ENCODE results near the gene HIVEP3. TPM values are rescaled to one million over a fixed set of nuclear protein-coding genes. Genes with fewer than 3 reads are reported as not detected.

HIVEP3 gene
- total RNA-seq, result 10 to 100 TPM; 23.0 to 24.0 TPM
- 15.1 TPM for polyA plus RNA-seq

DNA sequence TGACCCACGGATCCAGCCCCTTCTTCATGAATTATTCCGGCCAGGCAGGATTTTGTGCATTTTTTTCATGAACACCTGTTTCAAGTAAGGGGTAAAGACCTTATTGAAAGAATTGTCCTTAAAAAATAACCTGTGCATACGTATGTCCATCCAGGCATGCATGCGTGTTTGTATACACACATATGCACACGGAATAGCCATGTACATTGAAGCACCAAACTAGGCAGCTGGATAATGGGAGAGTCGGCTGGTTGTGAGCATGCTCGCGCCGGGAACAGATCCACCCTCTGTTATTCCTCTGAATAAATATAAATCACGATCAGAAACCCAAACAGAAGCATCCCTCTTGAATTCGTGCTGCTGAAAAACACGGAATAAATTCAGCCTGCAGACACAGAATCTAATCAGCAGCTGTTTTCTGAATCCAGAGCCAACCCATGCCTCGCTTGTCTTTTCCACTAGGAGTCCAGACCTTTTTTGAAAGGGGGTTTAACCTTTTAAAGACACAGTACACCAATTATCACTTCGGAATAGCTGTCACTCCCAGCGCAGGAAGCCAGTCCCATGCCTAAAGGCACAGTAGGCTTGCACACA, at the start of gene HIVEP3:
Gene HIVEP3, minus strand, starts transcription at position 473 of the 594 bp plus-strand sequence.
- H3K4me3 Mint-ChIP-seq, result peak within 1 kb of the TSS; percentile 87 to 99 (median 94)
- Histone ChIP-seq H3K9me3 (ENCODE audit: low read length) (no peaks in the 10 kb centered on the region), H3K36me3 (ENCODE audit: insufficient read depth, low read length) (no peaks in the 10 kb centered on the region), H3K27ac (ENCODE audit: low read depth, low read length) (peak within 1 kb of the TSS; percentile 57), H3K27me3 (ENCODE audit: insufficient read depth, low read length, poor library complexity, severe bottlenecking) (no peaks in the 10 kb centered on the region), H3K4me1 (ENCODE audit: insufficient read depth, low read length) (peaks cover 61% of the 10 kb centered on the region), H3K4me3 (ENCODE audit: low read length) (peak within 1 kb of the TSS; percentile 72)
- peaks cover 0 to 6% of the 10 kb centered on the region in 2 donors for H3K27me3 Mint-ChIP-seq
- no peak for DNase-seq
- H3K9me3 Mint-ChIP-seq, result no peaks in the 10 kb centered on the region
- H3K27ac Mint-ChIP-seq, result peak within 1 kb of the TSS; percentile 88 to 99 (median 96)
- peaks cover 0 to 2% (median 1%) of the 10 kb centered on the region in 3 donors for H3K36me3 Mint-ChIP-seq
- ChIA-PET CTCF (interaction anchor here (2.1 to 8.5 kb wide), 3 partner anchors 14 to 26 kb away, joined by 8 to 79 read pairs (median 29); no protein-coding TSS in a partner anchor), POLR2A (interaction anchor here (0.9 to 5.9 kb wide), 3 partner anchors 16 to 26 kb away, joined by 4 to 72 read pairs (median 5); no protein-coding TSS in a partner anchor)
- H3K4me1 Mint-ChIP-seq, result peaks cover 68 to 75% (median 73%) of the 10 kb centered on the region in 3 donors

DNA sequence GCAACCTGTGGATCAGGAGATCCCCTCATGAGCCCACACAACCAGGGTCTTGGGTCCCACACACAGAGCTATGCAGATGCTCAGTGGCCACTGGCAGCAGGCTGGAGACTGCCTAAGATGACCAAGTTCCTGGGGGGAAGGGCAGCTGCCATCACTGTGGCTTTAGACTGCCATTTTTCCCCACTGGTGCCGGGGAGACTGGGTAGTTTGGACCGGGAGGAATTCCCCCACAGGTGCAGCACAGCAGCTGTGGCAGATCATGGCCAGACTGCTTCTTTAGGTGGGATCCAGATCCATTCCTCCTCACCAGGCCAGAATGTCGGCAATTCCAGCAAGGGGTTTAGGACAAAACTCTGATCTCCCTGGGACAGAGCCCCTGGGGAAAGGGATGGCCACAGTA, 45.7 kb upstream of the HIVEP3 start:
- no peaks in the 10 kb centered on the region for H3K36me3 ChIP-seq (ENCODE audit: insufficient read depth, low read length)
- POLR2A ChIA-PET, result no interaction called here
- no peak overlapping the region for H3K27ac Mint-ChIP-seq

DNA sequence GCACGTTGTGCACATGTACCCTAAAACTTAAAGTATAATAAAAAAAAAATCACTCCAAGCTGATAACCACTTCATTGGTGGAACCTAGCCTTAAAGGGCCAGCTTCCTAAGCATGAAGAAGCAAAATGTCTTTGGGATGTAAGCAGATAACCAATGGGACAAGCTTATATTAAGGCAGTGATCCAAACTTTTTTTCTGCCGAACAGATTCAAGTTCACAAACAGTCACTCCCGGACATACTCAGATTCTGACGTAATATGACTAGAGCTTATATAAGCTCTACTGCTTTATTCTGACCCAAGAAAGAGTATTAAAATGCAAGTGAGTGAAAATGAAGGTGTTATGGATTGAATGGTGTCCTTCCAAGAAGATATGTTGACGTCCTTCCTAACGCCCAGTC, 44.9 kb upstream of the HIVEP3 start:
- ChIA-PET POLR2A (no interaction called here), CTCF (no interaction called here)
- no peaks in the 10 kb centered on the region for H3K27me3 ChIP-seq (ENCODE audit: insufficient read depth, low read length, poor library complexity, severe bottlenecking)
- H3K4me1 Mint-ChIP-seq, result peaks cover 3 to 28% (median 7%) of the 10 kb centered on the region in 3 donors
- peaks cover 1 to 29% (median 9%) of the 10 kb centered on the region in 3 donors for H3K36me3 Mint-ChIP-seq
- no peak overlapping the region for H3K27ac Mint-ChIP-seq
- no peak for DNase-seq
- no peaks in the 10 kb centered on the region for H3K27me3 Mint-ChIP-seq
- H3K36me3 ChIP-seq (ENCODE audit: insufficient read depth, low read length), result no peaks in the 10 kb centered on the region
- H3K9me3 ChIP-seq (ENCODE audit: low read length), result no peaks in the 10 kb centered on the region
- H3K9me3 Mint-ChIP-seq, result peaks cover 0 to 13% (median 7%) of the 10 kb centered on the region in 5 donors
- H3K4me3 ChIP-seq (ENCODE audit: low read length), result no peak overlapping the region
- H3K4me3 Mint-ChIP-seq, result no peak overlapping the region
- no peaks in the 10 kb centered on the region for H3K4me1 ChIP-seq (ENCODE audit: insufficient read depth, low read length)
- H3K27ac ChIP-seq (ENCODE audit: low read depth, low read length), result no peak overlapping the region

More for the DNA sequence above, 45.7 kb upstream of the HIVEP3 start:
- Histone ChIP-seq H3K27me3 (ENCODE audit: insufficient read depth, low read length, poor library complexity, severe bottlenecking) (no peaks in the 10 kb centered on the region), H3K27ac (ENCODE audit: low read depth, low read length) (no peak overlapping the region), H3K4me3 (ENCODE audit: low read length) (no peak overlapping the region), H3K9me3 (ENCODE audit: low read length) (no peaks in the 10 kb centered on the region), H3K4me1 (ENCODE audit: insufficient read depth, low read length) (no peaks in the 10 kb centered on the region)
- Mint-ChIP-seq H3K4me1 (peaks cover 3 to 29% (median 7%) of the 10 kb centered on the region in 3 donors), H3K36me3 (peaks cover 1 to 33% (median 9%) of the 10 kb centered on the region in 3 donors), H3K4me3 (no peak overlapping the region), H3K27me3 (no peaks in the 10 kb centered on the region), H3K9me3 (peaks cover 0 to 13% (median 7%) of the 10 kb centered on the region in 5 donors)
- DNase-seq, result no peak
- CTCF ChIA-PET, result no interaction called here

DNA sequence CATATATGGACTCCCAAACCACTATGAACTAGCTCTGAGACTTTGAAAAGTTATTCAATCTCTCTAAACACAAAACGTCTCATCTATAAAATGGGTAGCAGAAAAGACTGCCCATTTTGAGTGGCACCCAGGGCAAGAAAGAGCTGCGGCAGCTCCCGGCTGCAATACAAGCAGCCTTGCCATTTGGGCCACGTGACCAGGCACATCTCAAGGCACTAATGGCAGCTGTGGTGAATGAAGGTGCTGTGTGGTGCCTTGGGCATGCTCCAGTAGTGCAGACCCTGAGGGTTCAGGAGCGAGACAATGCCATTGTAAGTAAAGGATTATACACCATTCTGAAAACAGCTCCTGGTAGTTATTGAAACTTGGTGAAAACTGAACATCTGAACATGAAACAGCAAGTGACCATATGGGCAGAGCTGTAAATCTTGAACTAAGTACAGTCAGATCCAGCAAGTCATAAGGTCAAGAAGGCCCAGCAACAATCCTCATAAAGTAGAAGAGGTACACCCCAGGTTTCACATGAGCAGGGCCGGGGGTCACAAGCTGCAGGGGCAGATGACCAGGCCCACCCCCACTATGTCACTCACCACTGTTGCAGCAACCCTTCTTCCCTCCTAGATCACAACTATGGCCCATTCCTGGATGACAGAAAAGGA, 39.4 kb upstream of the HIVEP3 start:
- peaks cover 14 to 45% (median 21%) of the 10 kb centered on the region in 3 donors for H3K4me1 Mint-ChIP-seq

DNA sequence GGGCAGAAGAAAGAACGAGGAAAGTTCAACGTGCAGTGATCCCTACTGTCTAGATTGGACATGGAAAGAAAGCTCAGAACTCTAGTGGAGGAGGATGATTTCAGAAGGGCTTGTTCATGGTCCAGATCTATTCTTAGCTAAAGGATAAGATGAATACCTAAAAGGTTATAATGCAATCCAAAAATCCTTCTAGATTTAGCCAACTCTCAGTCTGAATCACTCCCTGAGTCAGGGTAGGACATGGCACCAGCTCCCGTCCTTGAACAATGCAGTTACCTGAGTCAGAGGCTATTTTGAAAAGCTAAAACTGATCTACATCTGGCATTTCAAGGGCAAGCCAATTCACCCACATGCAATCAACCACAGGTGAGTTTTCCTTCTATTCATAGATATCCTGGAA, 38.8 kb upstream of the HIVEP3 start:
- ChIA-PET CTCF (interaction anchor here (0.8 kb wide), 1 partner anchor 66 kb away, joined by 3 read pairs; no protein-coding TSS in a partner anchor), POLR2A (no interaction called here)
- H3K9me3 Mint-ChIP-seq, result peaks cover 0 to 2% (median 0%) of the 10 kb centered on the region in 5 donors
- H3K4me1 Mint-ChIP-seq, result peaks cover 14 to 42% (median 21%) of the 10 kb centered on the region in 3 donors
- Histone ChIP-seq H3K9me3 (ENCODE audit: low read length) (no peaks in the 10 kb centered on the region), H3K27me3 (ENCODE audit: insufficient read depth, low read length, poor library complexity, severe bottlenecking) (no peaks in the 10 kb centered on the region), H3K36me3 (ENCODE audit: insufficient read depth, low read length) (no peaks in the 10 kb centered on the region), H3K27ac (ENCODE audit: low read depth, low read length) (no peak overlapping the region), H3K4me3 (ENCODE audit: low read length) (no peak overlapping the region), H3K4me1 (ENCODE audit: insufficient read depth, low read length) (no peaks in the 10 kb centered on the region)
- no peak overlapping the region for H3K27ac Mint-ChIP-seq
- DNase-seq, result no peak
- H3K36me3 Mint-ChIP-seq, result peaks cover 0 to 9% (median 0%) of the 10 kb centered on the region in 3 donors
- no peaks in the 10 kb centered on the region for H3K27me3 Mint-ChIP-seq
- no peak overlapping the region for H3K4me3 Mint-ChIP-seq

More for the DNA sequence above, 39.4 kb upstream of the HIVEP3 start:
- ChIA-PET CTCF (no interaction called here), POLR2A (no interaction called here)
- H3K4me3 ChIP-seq (ENCODE audit: low read length), result no peak overlapping the region
- Mint-ChIP-seq H3K27ac (no peak overlapping the region), H3K9me3 (peaks cover 0 to 2% (median 0%) of the 10 kb centered on the region in 5 donors), H3K36me3 (peaks cover 0 to 9% (median 0%) of the 10 kb centered on the region in 3 donors), H3K27me3 (no peaks in the 10 kb centered on the region), H3K4me3 (no peak overlapping the region)
- H3K4me1 ChIP-seq (ENCODE audit: insufficient read depth, low read length), result no peaks in the 10 kb centered on the region
- H3K9me3 ChIP-seq (ENCODE audit: low read length), result no peaks in the 10 kb centered on the region
- no peaks in the 10 kb centered on the region for H3K27me3 ChIP-seq (ENCODE audit: insufficient read depth, low read length, poor library complexity, severe bottlenecking)
- no peaks in the 10 kb centered on the region for H3K36me3 ChIP-seq (ENCODE audit: insufficient read depth, low read length)
- DNase-seq, result no peak
- H3K27ac ChIP-seq (ENCODE audit: low read depth, low read length), result no peak overlapping the region

DNA sequence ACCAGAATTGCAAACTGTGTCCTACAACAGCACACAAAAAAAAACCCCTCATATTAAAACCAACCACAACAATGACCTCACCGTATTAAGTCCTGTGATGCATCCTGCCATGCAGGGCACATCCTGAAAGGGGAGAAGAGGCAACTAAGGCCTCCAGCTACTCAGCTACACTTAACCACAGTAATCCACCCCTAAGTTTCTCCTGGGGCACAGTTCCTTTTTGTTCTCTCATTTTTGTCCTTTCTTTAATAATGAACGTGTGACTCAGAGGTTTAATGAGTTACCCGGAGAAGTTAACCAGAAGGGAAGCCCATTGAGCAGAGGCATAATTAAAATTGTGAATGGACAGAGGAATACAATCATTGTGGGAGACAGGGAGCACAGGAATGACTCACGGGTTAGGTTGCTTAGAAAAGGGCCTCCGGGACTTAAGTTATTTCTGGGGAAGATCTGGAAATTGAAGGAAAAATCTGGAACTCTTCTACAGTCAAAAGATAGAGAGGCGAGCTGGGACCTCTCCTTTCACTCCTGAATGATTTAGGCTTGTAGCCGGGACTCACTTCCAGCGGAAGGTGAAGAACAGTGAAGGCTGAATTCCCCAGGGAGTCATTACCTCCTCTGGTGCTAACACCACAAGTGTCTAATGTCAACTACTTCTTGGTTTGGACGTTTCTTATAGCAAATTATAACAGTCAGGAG, 36.9 kb upstream of the HIVEP3 start:
- peaks cover 2 to 8% (median 4%) of the 10 kb centered on the region in 5 donors for H3K9me3 Mint-ChIP-seq
- CTCF ChIA-PET, result no interaction called here
- no peaks in the 10 kb centered on the region for H3K4me1 ChIP-seq (ENCODE audit: insufficient read depth, low read length)
- H3K9me3 ChIP-seq (ENCODE audit: low read length), result no peaks in the 10 kb centered on the region
- H3K36me3 Mint-ChIP-seq, result peaks cover 0 to 9% (median 6%) of the 10 kb centered on the region in 3 donors
- no peaks in the 10 kb centered on the region for H3K36me3 ChIP-seq (ENCODE audit: insufficient read depth, low read length)
- POLR2A ChIA-PET, result no interaction called here
- no peak for DNase-seq
- no peak overlapping the region for H3K4me3 Mint-ChIP-seq
- H3K27me3 Mint-ChIP-seq, result no peaks in the 10 kb centered on the region
- H3K4me1 Mint-ChIP-seq, result peaks cover 14 to 38% (median 17%) of the 10 kb centered on the region in 3 donors
- no peak overlapping the region for H3K4me3 ChIP-seq (ENCODE audit: low read length)
- H3K27me3 ChIP-seq (ENCODE audit: insufficient read depth, low read length, poor library complexity, severe bottlenecking), result no peaks in the 10 kb centered on the region
- no peak overlapping the region for H3K27ac ChIP-seq (ENCODE audit: low read depth, low read length)
- H3K27ac Mint-ChIP-seq, result peak overlapping the region in 2 of 8 donors; percentile 2 to 43

DNA sequence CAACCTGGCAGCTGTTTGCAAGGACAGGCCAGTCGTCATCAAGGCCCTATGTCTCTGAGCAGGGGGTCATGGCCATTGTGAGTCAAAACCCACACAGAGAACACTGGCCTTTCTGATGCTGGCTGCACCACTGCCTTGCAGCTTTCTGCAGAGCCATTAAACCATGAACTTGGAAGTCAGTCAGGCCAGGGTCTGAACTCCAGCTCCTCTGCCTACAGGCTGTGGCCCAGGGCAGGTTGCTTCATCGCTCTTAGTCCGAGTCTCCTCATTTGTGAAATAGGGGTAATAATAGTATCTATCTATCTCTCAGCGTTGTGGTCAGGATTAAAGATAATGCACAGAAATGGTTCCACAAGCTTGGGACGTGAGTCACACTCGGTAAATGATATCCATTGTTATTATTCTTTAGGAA, 35.8 kb upstream of the HIVEP3 start:
- Mint-ChIP-seq H3K4me1 (peaks cover 14 to 31% (median 17%) of the 10 kb centered on the region in 3 donors), H3K27me3 (no peaks in the 10 kb centered on the region), H3K27ac (no peak overlapping the region), H3K4me3 (no peak overlapping the region), H3K9me3 (peaks cover 2 to 14% (median 6%) of the 10 kb centered on the region in 5 donors), H3K36me3 (peaks cover 0 to 16% (median 6%) of the 10 kb centered on the region in 3 donors)
- H3K27ac ChIP-seq (ENCODE audit: low read depth, low read length), result no peak overlapping the region
- DNase-seq, result no peak
- H3K27me3 ChIP-seq (ENCODE audit: insufficient read depth, low read length, poor library complexity, severe bottlenecking), result no peaks in the 10 kb centered on the region
- ChIA-PET CTCF (no interaction called here), POLR2A (no interaction called here)
- no peaks in the 10 kb centered on the region for H3K36me3 ChIP-seq (ENCODE audit: insufficient read depth, low read length)
- no peaks in the 10 kb centered on the region for H3K9me3 ChIP-seq (ENCODE audit: low read length)
- no peaks in the 10 kb centered on the region for H3K4me1 ChIP-seq (ENCODE audit: insufficient read depth, low read length)
- no peak overlapping the region for H3K4me3 ChIP-seq (ENCODE audit: low read length)

DNA sequence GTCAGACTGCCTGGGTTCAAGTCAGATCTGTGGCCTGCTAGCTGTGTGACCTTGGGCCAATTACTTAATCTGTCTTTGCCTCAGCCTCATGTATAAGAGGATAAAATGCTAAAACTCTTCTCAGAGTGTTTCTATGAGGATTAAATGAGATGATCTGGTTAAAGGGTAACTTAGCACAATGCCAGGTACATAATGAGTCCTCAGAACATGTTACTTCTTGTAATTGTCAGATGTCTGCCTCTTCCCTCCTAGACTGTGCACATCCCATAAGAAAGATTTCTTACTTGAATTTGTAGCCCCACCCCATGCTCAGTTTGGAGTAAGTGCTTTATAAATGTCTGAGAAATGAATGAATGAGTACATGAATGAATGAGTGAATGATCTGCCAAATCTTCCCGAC, 34.6 kb upstream of the HIVEP3 start:
- CTCF ChIA-PET, result no interaction called here
- Histone ChIP-seq H3K4me3 (ENCODE audit: low read length) (no peak overlapping the region), H3K36me3 (ENCODE audit: insufficient read depth, low read length) (no peaks in the 10 kb centered on the region), H3K27me3 (ENCODE audit: insufficient read depth, low read length, poor library complexity, severe bottlenecking) (no peaks in the 10 kb centered on the region), H3K9me3 (ENCODE audit: low read length) (no peaks in the 10 kb centered on the region), H3K4me1 (ENCODE audit: insufficient read depth, low read length) (no peaks in the 10 kb centered on the region), H3K27ac (ENCODE audit: low read depth, low read length) (no peak overlapping the region)
- DNase-seq, result no peak
- peaks cover 5 to 16% (median 7%) of the 10 kb centered on the region in 5 donors for H3K9me3 Mint-ChIP-seq
- peaks cover 0 to 20% (median 6%) of the 10 kb centered on the region in 3 donors for H3K36me3 Mint-ChIP-seq
- POLR2A ChIA-PET, result no interaction called here
- no peaks in the 10 kb centered on the region for H3K27me3 Mint-ChIP-seq
- H3K4me1 Mint-ChIP-seq, result peaks cover 14 to 28% (median 17%) of the 10 kb centered on the region in 3 donors
- H3K27ac Mint-ChIP-seq, result no peak overlapping the region
- H3K4me3 Mint-ChIP-seq, result no peak overlapping the region
